Measurements from ENCODE around the gene HLA-DRB5. TPM values are rescaled to one million over a fixed set of nuclear protein-coding genes. Genes with fewer than 3 reads are reported as not detected.

HLA-DRB5 gene
- total and polyA plus RNA-seq, 2 experiments from 2014 or later, result not detected

GRCh38 chr6:32483968-32484613 is 46.0 kb downstream of the HLA-DRB5 start (continued):
- TF ChIP-seq POLR2AphosphoS5 (IDR thresholded peaks at IDR 0.05; ENCODE audit: low read depth), result no peak
- TF ChIP-seq EZH2 (IDR thresholded peaks at IDR 0.05; ENCODE audit: low read depth, unreplicated experiment), result no peak
- no peak for TF ChIP-seq ZNF114 (CRISPR knock-in tag; IDR thresholded peaks at IDR 0.05)

GRCh38 chr6:32475392-32476206 is 54.5 kb downstream of the HLA-DRB5 start:
- H3K27ac ChIP-seq (ENCODE audit: low read depth), result no peak overlapping the region
- H3K27me3 Mint-ChIP-seq (ENCODE audit: insufficient read depth, low read depth, poor library complexity), result no peaks in the 10 kb centered on the region
- H3K79me2 ChIP-seq (replicated peaks; ENCODE audit: insufficient read depth), result no peaks in the 10 kb centered on the region
- H3K4me2 ChIP-seq, result no peak overlapping the region
- 0 out of 2 replicates have a peak, but pooled peaks cover 7% of the 10 kb centered on the region for H3K9me2 ChIP-seq (ENCODE audit: insufficient read depth)
- TF ChIP-seq CREB1 (CRISPR knock-in tag; IDR thresholded peaks at IDR 0.05; ENCODE audit: low read depth), result no peak
- no peak for TF ChIP-seq NANOG (IDR thresholded peaks at IDR 0.05; ENCODE audit: borderline replicate concordance)
- no peak for TF ChIP-seq CTCF (conservative IDR thresholded peaks at IDR 0.05; ENCODE audit: low read depth in 2 of 2)
- no peak for TF ChIP-seq STAT1 (IDR thresholded peaks at IDR 0.05; ENCODE audit: unreplicated experiment)
- no peak for TF ChIP-seq REST (IDR thresholded peaks at IDR 0.05; ENCODE audit: unreplicated experiment)
- no peak overlapping the region for H3K4me3 ChIP-seq
- no peaks in the 10 kb centered on the region for H4K20me1 ChIP-seq (replicated peaks; ENCODE audit: insufficient read depth)
- H3K36me3 Mint-ChIP-seq (ENCODE audit: low read depth), result peaks cover 19% of the 10 kb centered on the region; the same call in 2 of the 3 replicates
- H3K9me3 Mint-ChIP-seq, result peaks cover 35% of the 10 kb centered on the region
- no peak for ATAC-seq
- no peaks in the 10 kb centered on the region for H3K27me3 ChIP-seq (ENCODE audit: insufficient read depth)
- no peaks in the 10 kb centered on the region for H3K36me3 ChIP-seq (ENCODE audit: insufficient read depth)
- no peak overlapping the region for H3K27ac Mint-ChIP-seq
- no peaks in the 10 kb centered on the region for H3F3A ChIP-seq (replicated peaks; ENCODE audit: low read depth)
- DNase-seq (ENCODE audit: low spot score), result no peak
- H3K4me1 ChIP-seq (ENCODE audit: insufficient read depth), result no peaks in the 10 kb centered on the region
- no peak overlapping the region for H3K4me3 Mint-ChIP-seq
- H2AFZ ChIP-seq, result no peak overlapping the region
- H3K4me1 Mint-ChIP-seq, result peaks cover 2% of the 10 kb centered on the region; the same call in 2 of the 3 replicates

Measured in GM23338 (cell line).